T-helper 2 cell treated with Interferon-gamma antibody and Interleukin-4, amounts not matched to agents 100 ng/mL and 5 ng/mL, for 36 hours (primary cell): Measurements from ENCODE around the gene HIP1. TPM values are rescaled to one million over a fixed set of nuclear protein-coding genes. Genes with fewer than 3 reads are reported as not detected.
"Not testable (repeated sequence)": the region's sequence is repeated elsewhere in the genome, so short reads cannot be mapped to it uniquely, and the experiment has no call there.

Experiments
- intact Hi-C: fragments of 100-400 bp; cut with micrococcal nuclease; formaldehyde crosslinking; loops from one replicate; pipeline ENCODE4 v1.15.1; 2023
- total RNA-seq: library from RNA; stranded (reverse); gene quantifications from 2 replicates; pipeline ENCODE4 v1.2.3, GENCODE V29; 2022

The HIP1 gene
- total RNA-seq, 1 donor from 2014 or later: 3.4 TPM

GRCh38 chr7:75533926-75534325 lies 204.8 kb downstream of the HIP1 start:
- intact Hi-C loops: no loop called here

- intact Hi-C loops: no loop called here
Observed at GRCh38 chr7:75532639-75533038, 206.1 kb downstream of the HIP1 start.

DNA sequence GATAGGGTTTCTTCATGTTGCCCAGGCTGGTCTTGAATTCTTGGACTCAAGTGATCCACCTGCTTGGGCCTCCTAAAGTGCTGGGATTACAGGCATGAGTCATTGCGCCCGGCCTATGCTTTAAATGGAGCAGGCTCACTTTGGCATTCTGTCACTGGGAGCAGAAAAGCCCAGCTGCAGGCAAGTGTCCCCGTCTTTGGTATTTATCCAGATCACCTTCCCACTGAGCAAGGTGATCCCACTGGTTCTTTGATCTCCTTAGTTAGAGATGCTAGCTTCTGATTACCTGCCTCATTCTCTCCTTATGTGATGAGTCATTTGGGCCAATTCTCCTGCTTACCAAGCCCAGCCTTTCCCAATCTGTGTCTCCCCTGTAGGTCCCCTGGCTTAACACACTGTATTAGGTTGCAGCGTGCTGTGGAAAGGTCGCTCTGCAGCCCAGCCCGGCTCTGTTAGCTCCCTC lies 207.4 kb downstream of the HIP1 start:
- intact Hi-C loops: no loop called here

DNA sequence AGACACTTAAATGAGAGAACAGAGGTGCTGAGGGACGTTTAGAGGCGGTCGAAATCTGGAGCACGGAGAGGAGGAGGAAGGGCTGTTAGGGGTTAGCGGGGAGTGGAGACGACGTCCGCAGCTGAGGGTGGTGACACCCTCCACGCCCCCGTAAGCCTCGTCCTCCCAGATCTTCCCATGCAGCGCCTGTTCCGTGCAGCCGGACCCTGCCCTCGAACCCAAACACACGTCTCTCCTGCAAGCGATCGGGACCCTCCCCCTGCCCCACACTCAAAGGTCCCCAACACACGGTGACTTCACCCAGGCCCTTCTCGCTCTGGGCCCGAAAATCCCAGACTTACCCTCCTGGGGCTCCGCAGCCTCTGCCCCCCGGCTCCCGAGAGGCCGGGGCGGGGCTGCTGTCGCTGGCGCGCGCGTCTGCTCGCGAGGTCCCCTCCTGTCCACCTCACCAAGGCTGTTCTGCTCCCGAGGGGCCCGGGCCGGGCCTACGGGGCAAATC lies 211.5 kb downstream of the HIP1 start:
- intact Hi-C loops: not testable (repeated sequence)

- intact Hi-C loops: not testable (repeated sequence)
Observed at GRCh38 chr7:75521727-75522126, 217.0 kb downstream of the HIP1 start.

DNA sequence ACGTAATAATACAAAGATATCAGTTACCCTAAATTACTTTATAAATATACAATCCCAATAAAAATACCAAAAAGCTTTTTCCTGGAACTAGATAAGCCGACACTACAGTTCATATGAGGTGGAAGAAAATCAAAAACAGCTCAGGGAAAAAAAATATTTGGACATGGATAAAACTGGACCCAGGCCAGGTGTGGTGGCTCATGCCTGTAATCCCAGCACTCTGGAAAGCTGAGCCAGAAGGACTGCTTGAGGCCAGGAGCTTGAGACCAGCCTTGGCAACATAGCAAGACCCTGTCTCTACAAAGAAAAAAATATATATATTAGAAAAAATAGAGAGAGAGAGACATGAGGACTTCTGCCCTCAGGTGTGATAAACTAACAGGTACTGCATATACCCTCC lies 219.9 kb downstream of the HIP1 start:
- intact Hi-C loops: not testable (repeated sequence)

GRCh38 chr7:75509033-75509432 lies 229.7 kb downstream of the HIP1 start:
- intact Hi-C loops: not testable (repeated sequence)

DNA sequence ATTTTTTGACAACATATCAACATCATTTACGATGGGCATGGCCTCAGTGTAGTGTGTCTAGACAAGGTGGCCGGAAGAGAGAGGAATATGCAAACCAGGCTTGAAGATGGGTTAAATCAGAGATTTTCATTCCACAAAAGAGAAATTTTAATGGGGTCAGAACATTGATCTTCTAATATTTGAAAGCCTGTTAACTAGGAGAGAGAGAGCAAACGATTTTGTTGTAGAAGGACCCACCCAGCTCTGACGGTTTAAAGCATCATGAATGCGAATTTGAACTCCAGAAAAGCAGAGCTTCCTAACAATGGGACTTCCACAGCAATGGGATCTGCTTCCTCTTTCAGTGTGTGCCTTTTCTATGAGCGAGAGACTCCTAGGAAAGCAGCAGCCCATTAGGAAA lies 246.7 kb downstream of the HIP1 start, which contains the start of gene SPDYE5:
Gene SPDYE5 (plus strand): TSS at position 301 of the 400 bp plus-strand sequence. CDS start 1,728 bp downstream, outside the sequence.
- intact Hi-C loops: not testable (repeated sequence)

DNA sequence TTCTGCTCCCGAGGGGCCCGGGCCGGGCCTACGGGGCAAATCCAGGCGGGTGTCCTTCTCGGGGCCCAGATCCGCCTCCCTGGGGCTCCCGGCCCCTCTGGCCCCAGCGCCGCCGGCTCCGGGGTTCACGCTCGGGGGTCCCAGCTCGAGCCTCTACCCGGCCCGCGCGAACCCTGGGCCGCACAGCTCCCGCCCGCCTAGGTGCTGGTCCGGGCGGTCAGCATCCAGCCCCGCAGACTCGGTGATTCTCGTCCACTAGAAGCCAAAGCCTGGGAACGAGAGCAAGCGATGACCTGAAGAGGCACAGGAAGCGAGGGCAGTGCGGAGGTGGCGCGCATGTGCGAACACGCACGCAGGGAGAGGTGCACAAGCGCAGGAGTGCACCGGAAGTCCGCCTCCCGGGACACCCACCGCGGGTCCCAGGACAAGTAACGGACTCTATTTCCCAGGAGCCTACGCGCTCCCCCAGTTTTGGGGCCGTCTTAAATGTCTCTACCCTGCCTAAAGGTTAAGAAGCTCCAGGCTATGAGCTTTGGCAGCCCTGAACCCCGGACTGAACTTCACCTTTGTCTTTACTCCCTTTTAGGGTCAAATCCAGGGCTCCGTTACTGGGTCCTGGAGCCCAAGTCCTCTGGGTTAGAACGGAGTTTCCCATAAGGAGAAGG lies 252.6 kb downstream of the HIP1 start, which contains the start of gene POM121C:
Gene POM121C (minus strand): TSS at position 321 of the 665 bp plus-strand sequence. CDS start 44,803 bp downstream, outside the sequence.
- intact Hi-C loops: not testable (repeated sequence)

DNA sequence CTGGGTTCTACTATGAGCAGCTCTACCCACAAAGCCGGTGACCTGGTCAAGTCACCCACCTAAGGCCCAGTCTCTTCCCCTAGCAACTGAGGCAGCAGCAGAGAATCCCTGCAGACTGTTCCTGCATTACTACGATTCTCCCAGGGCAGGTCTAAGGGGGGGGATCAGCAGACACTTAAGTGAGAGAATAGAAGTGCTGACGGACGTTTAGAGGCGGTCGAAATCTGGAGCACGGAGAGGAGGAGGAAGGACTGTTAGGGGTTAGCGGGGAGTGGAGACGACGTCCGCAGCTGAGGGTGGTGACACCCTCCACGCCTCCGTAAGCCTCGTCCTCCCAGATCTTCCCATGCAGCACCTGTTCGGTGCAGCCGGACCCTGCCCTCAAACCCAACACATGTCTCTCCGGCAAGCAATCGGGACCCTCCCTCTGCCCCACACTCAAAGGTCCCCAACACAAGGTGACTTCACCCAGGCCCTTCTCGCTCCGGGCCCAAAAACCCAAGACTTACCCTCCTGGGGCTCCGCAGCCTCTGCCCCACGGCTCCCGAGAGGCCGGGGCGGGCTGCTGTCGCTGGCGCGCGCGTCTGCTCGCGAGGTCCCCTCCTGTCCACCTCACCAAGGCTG lies 253.3 kb downstream of the HIP1 start:
- intact Hi-C loops: not testable (repeated sequence)

Other genes starting within 250 kb of the HIP1 start
- gene SPDYE5, start 246.6 kb downstream of the HIP1 start, total RNA-seq: not detected in 2 replicates
- gene CCL26, start 33.3 kb upstream of the HIP1 start, total RNA-seq: not detected in 2 replicates
- not detected in 2 replicates for gene CCL24, start 74.9 kb upstream of the HIP1 start, total RNA-seq
- 46.2 and 48.9 TPM in 2 replicates for gene RHBDD2, start 140.1 kb upstream of the HIP1 start, total RNA-seq
- 49.4 and 53.8 TPM in 2 replicates for gene POR, start 176.2 kb upstream of the HIP1 start, total RNA-seq